SK-N-SH (cell line): ENCODE measurements around the gene PTPRG. TPM values are rescaled to one million over a fixed set of nuclear protein-coding genes. Genes with fewer than 3 reads are reported as not detected.

ENCODE experiments used
- CTCF ChIA-PET: fragments of 300-600, 350-600 bp; formaldehyde crosslinking; extraction: SDS; loops from one replicate; lab custom pipeline; 2021; lab: Yijun Ruan, JAX
- POLR2A ChIA-PET: fragments of 350-600 bp; sonication (Branson Sonifier 250); formaldehyde crosslinking; extraction: SDS; loops from one replicate; lab custom pipeline; 2020; ENCODE audit warnings: antibody characterized with exemption, inconsistent platforms; lab: Yijun Ruan, JAX
- DNase-seq: peaks from one replicate; pipeline ENCODE4 v3.0.0; 2012
- H2AFZ ChIP-seq: fragments of 200-600 bp; sonication (generic); 2 replicates; pipeline ENCODE4 v1.8.1; 2016; ENCODE audit warnings: antibody characterized with exemption, mild to moderate bottlenecking, low read depth
- H3F3A ChIP-seq: fragments of 200-600 bp; sonication (generic); replicated peaks from 2 replicates; pipeline ENCODE3; 2016; ENCODE audit warnings: antibody characterized with exemption, mild to moderate bottlenecking; ENCODE audit not compliant: insufficient read depth
- H3K27ac ChIP-seq, 2 experiments: fragments of 200-500 bp in 1 of 2; fragments of 200-600 bp in 1 of 2; sonication (Bioruptor generic) in 1 of 2; sonication (generic), shearing (Covaris generic) in 1 of 2; 2 replicates each; pipeline versions ENCODE4 v1.5.1 to v1.6.1; 2014 to 2016; ENCODE audit warnings: low read depth in 2 of 2, inconsistent platforms in 1 of 2, low read length in 1 of 2, mild to moderate bottlenecking in 1 of 2, mixed read lengths in 1 of 2
- H3K27me3 ChIP-seq: fragments of 200-600 bp; sonication (generic), shearing (Covaris generic); 2 replicates; pipeline ENCODE4 v1.6.1; 2016; ENCODE audit warnings: mixed run types; ENCODE audit not compliant: insufficient read depth
- H3K36me3 ChIP-seq, 2 experiments: fragments of 200-500 bp in 1 of 2; fragments of 200-600 bp in 1 of 2; sonication (Bioruptor generic) in 1 of 2; sonication (generic) in 1 of 2; replicated peaks in 1 of 2; 2 replicates each; pipeline versions ENCODE3 to v1.5.1; 2014 to 2016; ENCODE audit warnings: low read length in 1 of 2, mild to moderate bottlenecking in 1 of 2; ENCODE audit not compliant: insufficient read depth in 2 of 2, control insufficient read depth in 1 of 2
- H3K4me1 ChIP-seq, 2 experiments: fragments of 200-500 bp in 1 of 2; fragments of 200-600 bp in 1 of 2; sonication (Bioruptor generic) in 1 of 2; sonication (generic), shearing (Covaris generic) in 1 of 2; 2 replicates each; pipeline versions ENCODE4 v1.5.1 to v1.6.1; 2014 to 2016; ENCODE audit warnings: low read depth in 1 of 2, low read length in 1 of 2, mixed run types in 1 of 2; ENCODE audit not compliant: insufficient read depth in 2 of 2, control insufficient read depth in 1 of 2
- H3K4me2 ChIP-seq: fragments of 200-600 bp; sonication (generic), shearing (Covaris generic); 2 replicates; pipeline ENCODE4 v1.6.1; 2017; ENCODE audit warnings: mixed run types
- H3K4me3 ChIP-seq, 2 experiments: fragments of 200-500 bp in 1 of 2; fragments of 200-600 bp in 1 of 2; sonication (Bioruptor generic) in 1 of 2; sonication (generic), shearing (Covaris generic) in 1 of 2; 2 replicates each; pipeline versions ENCODE4 v1.5.1 to v1.8.1; 2014 to 2016; ENCODE audit warnings: low read depth in 2 of 2, inconsistent platforms in 1 of 2, low read length in 1 of 2, mild to moderate bottlenecking in 1 of 2, mixed read lengths in 1 of 2, moderate library complexity in 1 of 2
- H3K79me2 ChIP-seq: fragments of 200-600 bp; sonication (generic); 2 replicates; pipeline ENCODE4 v1.8.1; 2017; ENCODE audit warnings: mild to moderate bottlenecking; ENCODE audit not compliant: insufficient read depth
- H3K9ac ChIP-seq: fragments of 200-600 bp; sonication (generic); 2 replicates; pipeline ENCODE4 v1.6.1; 2017; ENCODE audit warnings: mixed run types
- H3K9me2 ChIP-seq: fragments of 200-600 bp; sonication (generic); 2 replicates; pipeline ENCODE4 v1.6.1; 2017; ENCODE audit warnings: mixed run types
- H3K9me3 ChIP-seq: fragments of 200-600 bp; sonication (generic); 2 replicates; pipeline ENCODE4 v1.6.1; 2017; ENCODE audit warnings: mixed run types, mild to moderate bottlenecking, moderate library complexity
- H4K20me1 ChIP-seq: fragments of 200-600 bp; sonication (generic); 2 replicates; pipeline ENCODE4 v1.6.1; 2017; ENCODE audit warnings: mild to moderate bottlenecking, mixed run types; ENCODE audit not compliant: insufficient read depth
- CHD2 ChIP-seq: fragments of 150-350 bp; IDR thresholded peaks from 2 replicates; pipeline ENCODE4 v1.6.1; 2018; ENCODE audit warnings: low read length; ENCODE audit not compliant: partially characterized antibody
- CTCF ChIP-seq: fragments of 200-600 bp; sonication (generic); IDR thresholded peaks from 2 replicates; pipeline ENCODE4 v1.6.1; 2017; ENCODE audit warnings: antibody characterized with exemption, mild to moderate bottlenecking, moderate library complexity
- EP300 ChIP-seq, 2 experiments: IDR thresholded peaks; 2 replicates each; pipeline versions ENCODE4 v1.4.0 to v1.6.1; 2012; ENCODE audit warnings: borderline replicate concordance in 1 of 2, low read depth in 1 of 2, low read length in 1 of 2
- EZH2phosphoT487 ChIP-seq: fragments of 200-600 bp; sonication (generic); IDR thresholded peaks from 2 replicates; pipeline ENCODE4 v1.6.1; 2017; ENCODE audit warnings: low read depth, mixed run types, mild to moderate bottlenecking, antibody characterized with exemption, moderate library complexity, borderline replicate concordance
- FOSL2 ChIP-seq: IDR thresholded peaks from 2 replicates; pipeline ENCODE4 v1.4.0; 2012; ENCODE audit warnings: low read depth, mild to moderate bottlenecking, moderate library complexity, borderline replicate concordance
- FOXJ3 ChIP-seq: sonication (generic); formaldehyde crosslinking; IDR thresholded peaks from 2 replicates; pipeline ENCODE4 v1.5.1; 2020; ENCODE audit warnings: mild to moderate bottlenecking, missing genetic modification reagents
- GATA2 ChIP-seq: sonication (generic); formaldehyde crosslinking; IDR thresholded peaks from 2 replicates; pipeline ENCODE4 v1.5.0; 2020; ENCODE audit warnings: mild to moderate bottlenecking, missing genetic modification reagents
- JUND ChIP-seq: IDR thresholded peaks from 2 replicates; pipeline ENCODE4 v1.4.0; 2012
- MEF2A ChIP-seq: IDR thresholded peaks from 2 replicates; pipeline ENCODE4 v1.4.0; 2012; ENCODE audit warnings: low read depth, borderline replicate concordance
- MXI1 ChIP-seq: IDR thresholded peaks from 2 replicates; pipeline ENCODE4 v1.6.1; 2012; ENCODE audit warnings: mild to moderate bottlenecking, low read depth, low read length, improper control_type of control experiment
- RAD21 ChIP-seq: IDR thresholded peaks from 2 replicates; pipeline ENCODE4 v1.6.1; 2012; ENCODE audit warnings: mild to moderate bottlenecking, low read length
- RCOR1 ChIP-seq: fragments of 150-350 bp; IDR thresholded peaks from 2 replicates; pipeline ENCODE4 v1.6.1; 2017; ENCODE audit warnings: antibody characterized with exemption, low read length
- REST ChIP-seq: IDR thresholded peaks from 2 replicates; pipeline ENCODE4 v1.6.1; 2012; ENCODE audit warnings: mild to moderate bottlenecking, low read depth, low read length, moderate library complexity
- RFX5 ChIP-seq: IDR thresholded peaks from 2 replicates; pipeline ENCODE4 v1.6.1; 2012; ENCODE audit warnings: mild to moderate bottlenecking, improper control_type of control experiment, low read length
- SIN3A ChIP-seq: IDR thresholded peaks from 2 replicates; pipeline ENCODE4 v1.6.1; 2012; ENCODE audit warnings: low read depth, mild to moderate bottlenecking, low read length, moderate library complexity, borderline replicate concordance
- SMC3 ChIP-seq: IDR thresholded peaks from 2 replicates; pipeline ENCODE4 v1.6.1; 2012; ENCODE audit warnings: low read depth, low read length, improper control_type of control experiment
- TAF1 ChIP-seq: IDR thresholded peaks from 2 replicates; pipeline ENCODE4 v1.6.1; 2012; ENCODE audit warnings: low read depth, mild to moderate bottlenecking, low read length, moderate library complexity, borderline replicate concordance
- TEAD4 ChIP-seq: IDR thresholded peaks from 2 replicates; pipeline ENCODE4 v1.4.0; 2012; ENCODE audit warnings: mild to moderate bottlenecking, borderline replicate concordance; ENCODE audit not compliant: insufficient read depth
- YY1 ChIP-seq: IDR thresholded peaks from 2 replicates; pipeline ENCODE4 v1.4.0; 2012; ENCODE audit warnings: low read depth, mild to moderate bottlenecking
- ZBTB33 ChIP-seq: IDR thresholded peaks from 2 replicates; pipeline ENCODE4 v1.4.0; 2012; ENCODE audit warnings: low read depth, borderline replicate concordance
- WGBS: methylation state at CpG from one replicate; pipeline ENCODE4 v1.1.6; 2017; ENCODE audit warnings: low lambda C conversion rate; 5-methylcytosine and 5-hydroxymethylcytosine counted together
- polyA plus RNA-seq, 3 experiments: library from polyadenylated mRNA; depleted of rRNA; stranded (reverse); fragments of >200 nt; gene quantifications; 2 replicates each; pipeline ENCODE4 v1.2.3, GENCODE V29; 2012

The PTPRG gene
- polyA plus RNA-seq, 1 of the 3 experiments (the other 2 are of a cell fraction): 14.1 TPM

GRCh38 chr3:62242831-62243509, 681.6 kb downstream of the PTPRG start:
- WGBS: 92% methylated on average over 12 of the region's 12 CpGs
- H3K27ac ChIP-seq: no peak overlapping the region
- TF ChIP-seq FOSL2 (no peak), MEF2A (no peak), CTCF (no peak), EZH2phosphoT487 (no peak), RAD21 (no peak), RFX5 (no peak), EP300 (IDR thresholded peaks at IDR 0.05; ENCODE audit: borderline replicate concordance in 1 of 2, low read depth in 1 of 2, low read length in 1 of 2) (no peak), SMC3 (no peak), MXI1 (no peak), GATA2 (CRISPR knock-in tag) (no peak), ZBTB33 (no peak), SIN3A (no peak), RCOR1 (no peak), FOXJ3 (no peak), YY1 (no peak), TAF1 (no peak), TEAD4 (no peak), JUND (no peak), CHD2 (no peak), REST (no peak)
- no peak overlapping the region for H3K4me3 ChIP-seq
- no peak for DNase-seq
- peaks cover 0 to 4% of the 10 kb centered on the region in 2 experiments for H3K36me3 ChIP-seq
- POLR2A ChIA-PET: no interaction called here
- no peak overlapping the region for H3K4me2 ChIP-seq
- no peaks in the 10 kb centered on the region for H3K9me3 ChIP-seq
- CTCF ChIA-PET: interaction anchor here (0.7 to 6.1 kb wide), 6 partner anchors 13 to 238 kb away, joined by 3 to 30 read pairs (median 3); no protein-coding TSS in a partner anchor
- H4K20me1 ChIP-seq: no peaks in the 10 kb centered on the region
- H3K79me2 ChIP-seq: no peaks in the 10 kb centered on the region
- H3K9ac ChIP-seq: no peak overlapping the region
- H3K9me2 ChIP-seq: no peaks in the 10 kb centered on the region
- no peaks in the 10 kb centered on the region for H3F3A ChIP-seq
- no peaks in the 10 kb centered on the region for H3K27me3 ChIP-seq
- peaks cover 0 to 12% of the 10 kb centered on the region in 2 experiments; a peak in 2 of 4 replicates for H3K4me1 ChIP-seq
- no peak overlapping the region for H2AFZ ChIP-seq
